ENCODE measurements around the gene AJM1.

DNA sequence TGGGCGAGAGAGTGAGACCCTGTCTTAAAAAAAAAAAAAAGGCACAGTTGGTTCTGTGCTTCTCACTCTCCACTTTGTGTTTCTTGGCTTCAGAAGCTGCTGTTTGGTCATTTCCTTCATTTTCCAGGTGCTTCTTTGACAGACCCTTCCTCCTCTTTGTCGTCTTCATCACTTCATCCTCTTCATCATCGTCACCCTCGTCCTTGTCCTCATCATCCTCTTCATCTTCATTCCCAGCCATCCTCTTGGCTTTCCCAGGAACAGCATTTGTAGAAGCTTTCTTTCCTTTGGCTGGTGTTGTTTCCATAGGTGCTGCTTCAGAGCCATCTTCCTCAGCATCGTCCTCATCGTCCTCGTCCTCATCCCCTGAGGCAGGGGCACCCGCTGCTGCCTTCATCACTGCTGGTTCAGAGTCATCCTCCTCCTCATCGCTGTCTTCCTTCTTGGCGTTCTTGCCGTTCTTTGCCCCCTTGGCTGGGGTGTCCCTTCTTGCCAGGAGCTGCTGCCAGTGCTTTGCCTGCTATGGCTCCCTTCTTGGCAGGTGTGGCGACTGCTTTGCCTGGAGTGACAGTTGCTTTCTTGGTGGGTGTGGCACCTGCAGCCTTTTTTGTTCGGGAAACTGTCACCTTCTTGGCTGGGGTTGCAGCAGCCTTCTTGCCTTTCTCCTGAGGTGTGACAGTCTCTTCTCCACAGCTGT lies 27.4 kb upstream of the AJM1 start:
- TF ChIP-seq, protein P1, sequence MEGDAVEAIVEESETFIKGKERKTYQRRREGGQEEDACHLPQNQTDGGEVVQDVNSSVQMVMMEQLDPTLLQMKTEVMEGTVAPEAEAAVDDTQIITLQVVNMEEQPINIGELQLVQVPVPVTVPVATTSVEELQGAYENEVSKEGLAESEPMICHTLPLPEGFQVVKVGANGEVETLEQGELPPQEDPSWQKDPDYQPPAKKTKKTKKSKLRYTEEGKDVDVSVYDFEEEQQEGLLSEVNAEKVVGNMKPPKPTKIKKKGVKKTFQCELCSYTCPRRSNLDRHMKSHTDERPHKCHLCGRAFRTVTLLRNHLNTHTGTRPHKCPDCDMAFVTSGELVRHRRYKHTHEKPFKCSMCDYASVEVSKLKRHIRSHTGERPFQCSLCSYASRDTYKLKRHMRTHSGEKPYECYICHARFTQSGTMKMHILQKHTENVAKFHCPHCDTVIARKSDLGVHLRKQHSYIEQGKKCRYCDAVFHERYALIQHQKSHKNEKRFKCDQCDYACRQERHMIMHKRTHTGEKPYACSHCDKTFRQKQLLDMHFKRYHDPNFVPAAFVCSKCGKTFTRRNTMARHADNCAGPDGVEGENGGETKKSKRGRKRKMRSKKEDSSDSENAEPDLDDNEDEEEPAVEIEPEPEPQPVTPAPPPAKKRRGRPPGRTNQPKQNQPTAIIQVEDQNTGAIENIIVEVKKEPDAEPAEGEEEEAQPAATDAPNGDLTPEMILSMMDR (IDR thresholded peaks at IDR 0.05), result no peak
- no peak for TF ChIP-seq POLR2A (IDR thresholded peaks at IDR 0.05)
